SHP77 treated with DMSO at 0.1 percent for 48 hours (cell line): ENCODE measurements around the gene ZDHHC13.
A peak's percentile ranks its signal among the peaks of the same experiment; 100 is the strongest.

Source experiments
- DNase-seq: peaks from one replicate; lab custom pipeline; 2025; lab: John Stamatoyannopoulos, UW

Gene ZDHHC13

DNA sequence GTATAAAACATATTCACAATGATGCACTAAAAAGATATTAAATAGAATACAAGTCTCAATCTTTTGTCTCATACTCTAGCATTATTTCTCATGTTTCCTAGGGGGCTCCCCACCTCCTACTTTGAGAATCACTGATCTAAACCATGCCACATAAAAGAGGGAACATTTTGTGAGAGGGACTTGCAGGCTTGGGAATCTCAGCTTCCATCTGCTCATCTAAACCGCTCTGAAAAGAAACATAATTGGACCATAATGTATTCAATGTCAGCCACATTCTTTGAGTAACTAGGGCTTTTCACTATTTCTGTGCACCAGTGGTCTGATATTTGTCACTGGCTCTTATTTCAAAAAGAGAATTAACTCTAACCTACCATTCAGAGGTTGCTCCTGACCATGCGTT is 91.2 kb downstream of the ZDHHC13 start:
- no peak for DNase-seq

DNA sequence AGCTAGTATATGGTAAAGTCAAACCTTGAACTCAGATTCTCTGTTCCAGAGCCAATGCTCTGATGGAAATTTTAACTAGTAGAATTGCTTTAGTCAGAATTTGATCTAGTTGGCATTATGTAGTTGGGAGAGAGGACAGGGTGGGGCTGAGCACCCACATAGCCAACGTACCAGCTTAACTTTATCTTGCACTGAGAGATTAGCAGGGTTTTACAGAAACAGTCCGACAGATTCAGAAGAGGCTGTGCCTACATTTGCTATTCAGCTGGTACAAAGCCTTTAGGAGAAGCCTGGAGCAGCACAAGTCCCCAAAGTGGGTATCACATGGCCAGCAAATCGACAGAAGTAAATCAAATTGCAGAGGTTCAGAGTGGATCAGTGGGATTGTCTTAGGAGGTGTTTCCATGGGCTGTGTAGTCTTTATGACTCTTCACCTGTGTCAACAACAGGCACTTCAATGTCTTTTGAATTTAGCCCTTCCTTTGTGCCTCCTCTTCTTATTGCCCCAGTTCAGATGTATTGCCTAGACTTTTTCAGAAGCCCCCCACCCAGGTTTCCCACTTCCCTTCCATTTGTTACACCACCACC is 92.1 kb downstream of the ZDHHC13 start:
- DNase-seq = no peak

DNA sequence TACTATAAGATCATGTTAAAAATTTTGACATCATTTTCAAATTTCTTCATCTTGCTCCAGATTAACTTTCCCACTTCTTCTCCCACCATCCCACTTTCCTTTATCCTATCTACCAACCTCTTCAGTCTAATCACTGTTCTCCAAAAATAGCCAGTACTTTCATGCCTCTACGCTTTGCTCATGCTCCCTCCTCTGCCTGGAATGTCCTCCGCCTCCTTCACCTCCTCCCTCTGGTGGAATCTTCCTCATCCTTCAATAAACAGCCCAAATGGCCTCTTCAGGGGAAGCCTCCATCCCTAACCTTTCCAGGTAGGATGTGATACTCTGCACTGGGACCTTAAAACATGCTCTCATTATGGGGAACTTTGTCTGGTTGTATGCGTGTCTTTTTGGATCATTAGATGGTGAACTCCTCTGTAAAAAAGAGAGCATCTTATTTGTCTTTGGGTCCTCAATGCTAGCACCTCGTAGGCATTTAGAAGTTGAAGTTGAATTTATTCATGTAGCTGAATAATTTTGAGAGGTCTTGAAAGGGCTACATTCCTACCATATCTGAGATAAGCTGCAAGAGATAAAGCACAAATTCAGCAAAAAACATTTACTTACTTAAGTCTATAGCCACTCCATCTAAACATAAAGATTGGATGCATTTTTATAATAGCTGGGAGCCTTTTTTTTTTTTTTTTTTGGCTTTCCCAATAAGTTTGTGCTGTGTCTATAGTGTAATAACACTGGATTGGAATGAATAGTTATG is 92.8 kb downstream of the ZDHHC13 start:
- no peak for DNase-seq

DNA sequence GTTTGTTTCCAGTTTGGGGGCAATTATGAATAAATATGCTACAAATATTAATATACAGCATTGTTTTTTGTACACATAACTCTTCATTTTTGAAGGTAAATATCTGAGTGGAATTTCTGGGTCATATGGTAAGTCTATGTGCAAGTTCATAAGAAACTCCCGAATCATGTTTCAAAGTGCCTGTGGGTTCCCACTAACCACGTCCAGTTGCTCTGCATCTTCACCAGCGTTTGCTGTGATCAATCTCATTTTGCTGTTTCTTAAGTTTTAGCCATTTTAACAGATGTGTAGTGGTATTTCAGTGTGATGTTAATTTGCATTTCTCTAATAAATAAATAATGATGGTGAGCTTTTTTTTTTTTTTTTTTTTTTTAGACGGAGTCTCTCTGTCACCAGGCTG is 99.1 kb downstream of the ZDHHC13 start:
- no peak for DNase-seq

DNA sequence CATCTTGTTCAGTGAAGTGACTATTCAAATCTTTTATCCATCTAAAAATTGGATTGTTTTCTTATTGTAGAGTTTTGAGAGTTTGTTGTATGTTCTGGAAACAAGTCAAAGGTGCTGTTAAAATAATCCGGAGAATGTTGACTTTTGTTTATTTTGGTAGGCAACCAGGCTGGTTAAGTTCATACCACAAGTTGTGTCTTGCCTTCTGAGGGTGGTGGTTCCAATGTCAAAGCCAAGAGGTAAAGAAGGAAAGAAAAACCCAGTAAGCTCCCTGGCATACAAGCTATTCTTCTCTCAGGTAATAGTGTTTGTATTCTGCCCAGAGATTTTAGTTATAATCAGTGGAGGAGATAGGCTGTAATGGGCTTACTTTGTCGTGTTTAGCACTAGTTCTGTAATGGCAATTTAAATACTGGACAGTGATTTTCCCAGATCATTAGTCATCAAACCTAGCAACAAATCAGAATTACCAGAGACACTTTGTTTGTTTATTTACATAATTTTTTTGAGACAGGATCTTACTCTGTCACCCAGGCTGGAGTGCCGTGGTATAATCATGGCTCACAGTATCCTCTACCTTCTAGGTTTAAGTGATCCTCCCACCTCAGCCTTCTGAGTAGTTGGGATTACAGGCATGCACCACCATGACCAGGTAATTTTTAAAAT is 99.9 kb downstream of the ZDHHC13 start:
- no peak for DNase-seq

DNA sequence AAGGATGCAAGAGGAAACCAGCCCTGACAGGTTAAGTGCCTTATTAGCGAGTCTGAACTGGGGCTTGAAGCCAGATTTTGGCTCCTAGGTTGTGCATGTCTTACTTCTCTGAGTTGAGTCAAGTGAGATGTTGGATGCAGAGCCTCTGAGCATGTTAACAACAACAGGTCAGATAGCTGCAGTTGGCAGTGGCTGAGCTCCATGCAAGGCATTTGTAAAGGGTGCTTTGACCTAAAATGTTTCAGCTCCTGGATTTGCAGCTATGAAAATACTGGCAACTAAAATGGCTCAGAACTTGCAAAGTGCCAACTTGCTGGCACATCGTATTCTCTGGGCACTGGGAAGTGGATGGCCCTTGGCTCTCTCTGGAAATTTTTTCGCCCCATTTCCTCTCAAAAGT is 101.2 kb downstream of the ZDHHC13 start:
- DNase-seq = no peak

DNA sequence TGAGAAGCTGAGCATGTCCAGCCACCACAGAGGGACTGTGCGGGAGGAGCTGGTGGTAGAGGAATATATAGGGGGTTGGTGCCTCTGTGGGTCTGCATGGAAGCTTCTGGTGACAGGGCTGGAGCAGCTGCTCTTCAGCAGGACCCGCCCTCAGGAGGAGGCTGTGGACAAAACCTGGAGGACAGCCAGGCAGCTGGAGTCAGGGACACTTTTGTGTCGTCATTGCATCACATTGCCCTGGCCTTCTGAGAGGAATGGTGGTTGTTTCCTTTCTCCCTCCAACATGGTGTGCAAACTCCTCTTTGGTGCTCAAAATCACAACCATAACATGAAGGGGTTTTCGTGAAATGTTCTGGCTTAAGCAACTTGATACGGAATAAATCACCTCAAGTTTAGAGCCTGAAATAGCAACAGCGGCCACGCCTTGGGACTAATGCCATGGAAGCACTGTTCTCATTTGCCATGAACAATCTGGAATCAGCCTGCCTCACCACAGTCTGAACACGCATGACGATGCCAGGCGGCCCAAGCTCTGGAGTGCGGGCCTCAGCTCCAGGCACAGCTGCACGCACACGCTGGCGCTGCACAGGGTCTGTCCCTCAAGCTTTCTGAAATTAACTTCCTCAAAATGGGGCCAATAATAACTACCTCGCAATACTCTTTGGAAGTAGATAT is 102.0 kb downstream of the ZDHHC13 start:
- DNase-seq = peak; percentile 27

DNA sequence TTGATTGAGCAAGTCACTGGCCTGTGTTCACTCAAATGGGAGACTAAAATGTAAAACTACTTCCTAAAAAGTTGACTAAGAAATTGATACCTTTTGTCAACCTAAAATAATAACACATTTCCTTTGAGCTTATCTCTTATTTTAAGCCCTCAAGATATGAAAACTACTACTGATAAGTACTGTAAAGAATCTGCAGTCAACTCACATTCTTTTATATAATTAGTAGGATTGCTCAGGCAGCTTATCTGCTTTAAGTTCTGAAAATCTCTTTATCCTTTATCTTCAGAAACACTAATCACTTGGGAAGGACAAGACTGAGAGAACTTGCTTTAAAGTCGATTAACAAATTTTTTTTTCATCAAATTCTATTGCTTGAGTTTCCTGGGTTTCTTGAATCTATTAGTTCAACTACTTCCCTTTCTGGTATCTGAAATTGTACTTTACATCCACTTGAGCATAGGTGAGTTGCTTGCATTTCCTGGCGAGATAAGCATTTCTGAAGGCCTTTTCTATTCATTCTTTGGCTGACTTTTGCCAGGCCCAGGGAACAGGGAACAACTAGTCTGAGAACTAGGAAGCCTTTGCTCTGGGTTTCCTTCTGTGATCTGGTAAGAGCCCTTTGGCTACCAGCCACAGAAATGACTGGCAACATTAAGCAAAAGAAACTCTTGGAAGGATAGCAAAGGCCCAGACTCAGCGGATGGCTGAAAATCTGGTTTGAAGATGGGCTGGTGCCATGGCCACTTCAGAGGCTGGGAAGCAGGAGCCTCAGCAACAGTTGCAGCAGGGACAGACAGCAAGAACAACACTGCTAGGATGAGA is 104.1 kb downstream of the ZDHHC13 start:
- DNase-seq = no peak

DNA sequence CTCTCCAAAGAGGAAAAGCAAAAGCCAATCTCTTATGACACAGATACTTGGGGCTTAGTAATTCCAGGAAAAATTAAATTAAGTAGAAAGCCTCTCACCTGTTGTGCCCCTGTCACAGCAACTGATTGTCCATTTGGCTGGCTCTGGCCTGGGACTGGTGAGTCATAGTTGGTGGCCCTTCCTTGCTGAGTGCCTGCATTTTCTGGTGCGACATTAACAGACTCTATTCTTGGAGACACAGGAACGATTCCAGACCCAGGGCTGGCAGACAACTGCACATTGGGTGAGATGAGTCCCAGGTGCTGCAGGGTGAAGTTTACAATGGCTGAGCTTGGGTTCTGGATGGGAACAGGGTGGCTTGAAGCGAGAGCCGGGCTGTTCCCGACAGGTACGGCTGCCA is 108.2 kb downstream of the ZDHHC13 start:
- no peak for DNase-seq

DNA sequence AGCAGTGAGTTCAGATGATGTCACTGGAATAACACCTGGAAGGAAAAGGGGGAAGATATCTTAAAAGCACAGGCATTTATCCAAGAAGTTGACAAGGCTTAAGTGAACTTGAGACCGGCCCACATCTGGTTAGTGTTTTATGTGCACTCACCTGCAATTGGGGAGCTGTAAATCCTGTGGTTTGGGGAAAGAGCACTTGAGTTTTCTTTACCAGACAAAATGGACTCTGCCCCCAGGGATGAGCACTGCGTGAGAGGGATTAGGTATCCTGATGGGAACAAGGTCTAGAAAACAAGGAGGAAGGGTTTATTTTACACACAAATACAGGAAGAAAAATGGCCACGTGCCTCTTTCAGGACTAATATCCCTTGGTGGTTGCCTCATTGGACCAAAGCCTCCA is 108.6 kb downstream of the ZDHHC13 start:
- DNase-seq = no peak
